Measurements from ENCODE around the gene PRM1. TPM values are rescaled to one million over a fixed set of nuclear protein-coding genes. Genes with fewer than 3 reads are reported as not detected.

PRM1 gene
- total and polyA plus RNA-seq, 2 of the 13 experiments (the other 11 are each of a cell fraction or from before 2014, with no cell fraction given), result not detected

- TF ChIP-seq MZF1 (CRISPR knock-in tag; IDR thresholded peaks at IDR 0.05; ENCODE audit: borderline replicate concordance), result no peak
- no peak for TF ChIP-seq TCF7L2 (IDR thresholded peaks at IDR 0.05; ENCODE audit: low read depth, low read length)
- TF ChIP-seq MBNL3 (CRISPR knock-in tag; conservative IDR thresholded peaks at IDR 0.05), result no peak
- no peak for TF ChIP-seq ZNF850 (CRISPR knock-in tag; conservative IDR thresholded peaks at IDR 0.05)
- TF ChIP-seq ATM (IDR thresholded peaks at IDR 0.05; ENCODE audit: borderline replicate concordance), result no peak
- TF ChIP-seq ZNF567 (CRISPR knock-in tag; IDR thresholded peaks at IDR 0.05; ENCODE audit: borderline replicate concordance), result no peak; the same call in 1 of the 2 replicates
- TF ChIP-seq AHDC1 (CRISPR knock-in tag; IDR thresholded peaks at IDR 0.05; ENCODE audit: borderline replicate concordance), result no peak
- TF ChIP-seq SNAPC4 (CRISPR knock-in tag; IDR thresholded peaks at IDR 0.05), result no peak
- TF ChIP-seq ZNF24 (IDR thresholded peaks at IDR 0.05), result no peak
- no peak for TF ChIP-seq ZNF780A (CRISPR knock-in tag; IDR thresholded peaks at IDR 0.05)
- peak; percentile 37 for TF ChIP-seq HNRNPLL (IDR thresholded peaks at IDR 0.05; ENCODE audit: low read depth, low read length, poor library complexity, severe bottlenecking)
- no peak for TF ChIP-seq ZNF160 (CRISPR knock-in tag; IDR thresholded peaks at IDR 0.05)
- TF ChIP-seq THAP7 (CRISPR knock-in tag; IDR thresholded peaks at IDR 0.05), result no peak
- TF ChIP-seq ZNF816 (CRISPR knock-in tag; IDR thresholded peaks at IDR 0.05; ENCODE audit: borderline replicate concordance), result no peak
- no peak for TF ChIP-seq ZBTB7B (CRISPR knock-in tag; IDR thresholded peaks at IDR 0.05)
- peak; percentile 5 for TF ChIP-seq ZEB1 (IDR thresholded peaks at IDR 0.05; ENCODE audit: insufficient replicate concordance, low read depth)
Observed at GRCh38 chr16:11280616-11281522, at the start of gene PRM1 (continued).
